Measurements from ENCODE around the gene OSTF1. TPM values are rescaled to one million over a fixed set of nuclear protein-coding genes. Genes with fewer than 3 reads are reported as not detected.

OSTF1 gene
- total RNA-seq, result 10 to 100 TPM in 2 of 4 donors, 1 to 10 TPM in 2; 7.1 to 11.0 (median 9.7) TPM
- polyA plus RNA-seq, result 10 to 100 TPM in 2 of 3 donors, 1 to 10 TPM in 1; 9.0 to 19.2 (median 12.4) TPM
- long read RNA-seq, donor 1, transcript OSTF1-201 (10 exons, 1,319 nt), result major isoform, 5 of 8 reads
- long read RNA-seq, donor 1, partial matches to known transcripts, result 0 of 8 reads
- long read RNA-seq, donor 1, other reads (novel, unspliced or antisense), result 3 of 8 reads
- long read RNA-seq, donor 2, partial matches to known transcripts, result 0 of 7 reads
- long read RNA-seq, donor 2, other reads (novel, unspliced or antisense), result 3 of 7 reads

DNA sequence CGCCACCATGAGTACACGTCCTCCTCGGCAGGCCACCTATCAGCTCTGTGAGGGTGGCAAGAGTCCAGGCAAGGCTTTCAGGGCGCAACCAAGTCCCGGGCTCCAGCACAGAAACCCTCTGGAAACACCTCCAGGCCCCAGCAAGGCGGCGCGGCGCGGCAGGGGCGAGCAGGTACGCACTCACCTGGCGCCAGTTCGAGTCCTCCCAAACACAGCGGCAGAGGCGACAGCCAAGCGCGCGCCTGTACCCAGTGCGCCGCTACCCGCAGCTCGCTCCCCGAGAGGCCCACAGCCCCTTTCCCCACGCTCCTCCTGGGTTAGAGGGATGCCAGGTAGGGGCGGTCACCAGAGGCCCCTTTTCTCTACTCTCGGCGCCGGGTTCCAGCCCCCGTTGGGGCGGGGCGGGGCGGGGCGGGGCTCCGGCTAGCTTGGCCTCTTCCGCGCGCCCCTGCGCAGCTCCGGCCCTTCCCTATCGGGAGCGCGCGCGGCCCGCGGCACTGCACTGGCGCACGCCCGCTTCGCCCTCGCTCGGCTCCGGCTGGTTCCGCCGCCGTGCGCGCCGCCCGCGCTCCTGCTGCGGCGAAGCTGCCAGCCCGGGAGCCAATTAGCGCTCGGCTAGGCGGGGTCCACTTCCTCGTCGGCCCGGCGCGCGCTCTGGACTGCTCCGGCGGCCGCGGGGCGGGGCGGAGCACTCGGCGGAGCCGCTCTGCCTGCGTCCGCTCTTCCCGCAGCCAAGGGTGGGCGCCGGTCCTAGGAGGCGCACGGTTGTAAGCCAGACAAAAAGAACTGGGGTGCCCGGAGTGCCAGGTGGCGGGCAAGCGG lies at the start of gene OSTF1, which contains the start of gene NMRK1:
Gene OSTF1 (plus strand): TSS at position 691 of the 822 bp plus-strand sequence. CDS start 179 bp downstream, outside the sequence.
Gene NMRK1 (minus strand): TSS at position 332 of the 822 bp plus-strand sequence. CDS start 5,040 bp downstream, outside the sequence.
- Histone ChIP-seq H3K4me3 (peak within 1 kb of the TSS; percentile 90), H3K36me3 (ENCODE audit: insufficient read depth in 1 of 2, low read depth in 1 of 2) (no peaks in the 10 kb centered on the region), H3K27me3 (ENCODE audit: insufficient read depth in 3 of 3, low read length in 2 of 3) (no peaks in the 10 kb centered on the region), H3K27ac (peak within 1 kb of the TSS; percentile 96), H3K9me3 (no peaks in the 10 kb centered on the region), H3K4me1 (peaks cover 29% of the 10 kb centered on the region)
- TF ChIP-seq CTCF (IDR thresholded peaks at IDR 0.05), result no peak
- intact Hi-C loops (cut with DNase I), result loop anchor here (1.0 to 5.0 kb wide), 4 partner anchors 21 to 136 kb away; partner anchors contain the start of genes CARNMT1 (in 2 of the 2) and C9orf40 (in 1 of the 2)
- 0% methylated on average over 63 to 93 of the region's 93 CpGs for WGBS, 3 donors
- ATAC-seq (peak; percentile 92 to 96 (median 94)), DNase-seq (peak; percentile 97 to 98)

- Histone ChIP-seq H3K36me3 (ENCODE audit: insufficient read depth in 1 of 2, low read depth in 1 of 2) (no peaks in the 10 kb centered on the region), H3K4me1 (no peaks in the 10 kb centered on the region), H3K27ac (no peak overlapping the region), H3K4me3 (no peak overlapping the region), H3K27me3 (ENCODE audit: insufficient read depth in 3 of 3, low read length in 2 of 3) (no peaks in the 10 kb centered on the region), H3K9me3 (no peaks in the 10 kb centered on the region)
- intact Hi-C loops (cut with DNase I), result no loop called here
- no peak for ATAC-seq
- TF ChIP-seq CTCF (IDR thresholded peaks at IDR 0.05), result no peak
- 60 to 66% (median 61%) methylated on average over 3 of the region's 3 CpGs for WGBS, 3 donors
- no peak for DNase-seq
These were observed 49.3 kb upstream of the OSTF1 start for GRCh38 chr9:75039009-75039408.

DNA sequence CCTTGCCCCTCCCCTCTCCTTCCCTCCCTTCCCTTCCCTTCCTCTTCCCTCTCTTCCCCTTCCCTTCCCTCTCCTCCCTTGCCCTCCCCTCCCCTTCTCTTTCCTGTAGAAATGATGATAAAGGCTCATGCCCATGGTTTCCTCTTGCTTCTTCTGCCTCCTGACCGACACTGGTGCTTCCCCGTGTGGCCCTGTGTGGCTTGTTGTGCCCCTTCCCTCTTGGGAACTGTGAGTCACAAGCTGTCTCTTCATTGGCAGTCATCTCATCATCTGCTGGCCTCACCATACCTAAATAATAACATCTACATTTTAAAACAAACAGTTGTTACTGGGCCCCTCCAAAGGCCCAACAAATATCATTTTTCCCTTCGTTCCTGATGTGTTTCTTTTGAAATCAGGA lies 48.5 kb upstream of the OSTF1 start:
- 60 to 73% (median 63%) methylated on average over 3 of the region's 3 CpGs for WGBS, 3 donors
- Histone ChIP-seq H3K27ac (no peak overlapping the region), H3K9me3 (no peaks in the 10 kb centered on the region), H3K4me1 (no peaks in the 10 kb centered on the region), H3K36me3 (ENCODE audit: insufficient read depth in 1 of 2, low read depth in 1 of 2) (no peaks in the 10 kb centered on the region), H3K27me3 (ENCODE audit: insufficient read depth in 3 of 3, low read length in 2 of 3) (no peaks in the 10 kb centered on the region), H3K4me3 (no peak overlapping the region)
- ATAC-seq, result no peak
- no peak for TF ChIP-seq CTCF (IDR thresholded peaks at IDR 0.05)
- intact Hi-C loops (cut with DNase I), result no loop called here
- no peak for DNase-seq

DNA sequence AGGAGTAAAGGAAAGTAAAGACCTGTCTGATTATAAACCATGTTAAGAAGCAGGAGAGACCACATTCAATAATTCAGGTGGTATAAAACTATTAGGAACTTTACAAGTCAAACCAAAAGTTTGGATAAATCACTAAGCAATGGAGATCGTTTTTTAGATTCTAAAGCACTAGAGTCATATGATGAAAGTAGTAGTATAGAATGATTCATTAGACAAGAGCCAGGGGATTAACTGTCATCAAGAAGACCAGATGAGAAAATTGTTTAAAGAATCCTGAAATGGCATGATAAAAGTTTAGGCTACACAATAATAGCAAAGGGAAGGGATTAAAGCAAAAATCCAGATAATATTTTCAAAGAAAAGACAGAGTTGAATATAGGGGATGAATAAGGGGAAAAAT lies 47.3 kb upstream of the OSTF1 start:
- H3K27ac ChIP-seq, result no peak overlapping the region
- DNase-seq (no peak), ATAC-seq (no peak)
- no peak overlapping the region for H3K4me3 ChIP-seq
- no peaks in the 10 kb centered on the region for H3K36me3 ChIP-seq (ENCODE audit: insufficient read depth in 1 of 2, low read depth in 1 of 2)
- 61 to 76% (median 69%) methylated on average over 1 of the region's 1 CpG for WGBS, 3 donors
- TF ChIP-seq CTCF (IDR thresholded peaks at IDR 0.05), result no peak
- no peaks in the 10 kb centered on the region for H3K27me3 ChIP-seq (ENCODE audit: insufficient read depth in 3 of 3, low read length in 2 of 3)
- intact Hi-C loops (cut with DNase I), result no loop called here
- H3K4me1 ChIP-seq, result no peaks in the 10 kb centered on the region
- no peaks in the 10 kb centered on the region for H3K9me3 ChIP-seq

Measured in psoas muscle (tissue), 8 donors.